ENCODE data around the gene AURKAIP1.
"Not testable (repeated sequence)": the region's sequence is repeated elsewhere in the genome, so short reads cannot be mapped to it uniquely, and the experiment has no call there.

Gene AURKAIP1

DNA sequence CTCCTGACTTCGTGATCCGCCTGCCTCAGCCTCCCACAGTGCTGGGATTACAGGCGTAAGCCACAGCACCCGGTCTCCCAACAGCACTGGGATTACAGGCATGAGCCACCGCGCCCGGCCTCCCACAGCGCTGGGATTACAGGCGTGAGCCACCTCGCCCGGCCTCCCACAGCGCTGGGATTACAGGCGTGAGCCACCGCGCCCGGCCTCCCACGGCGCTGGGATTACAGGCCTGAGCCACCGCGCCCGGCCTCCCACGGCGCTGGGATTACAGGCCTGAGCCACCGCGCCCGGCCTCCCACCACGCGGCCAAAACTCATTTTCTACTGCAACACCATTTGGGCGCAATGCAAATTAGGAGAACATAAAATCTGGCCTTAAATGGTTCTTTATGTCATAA lies 10.3 kb upstream of the AURKAIP1 start:
- not testable (repeated sequence) for DNase-seq

DNA sequence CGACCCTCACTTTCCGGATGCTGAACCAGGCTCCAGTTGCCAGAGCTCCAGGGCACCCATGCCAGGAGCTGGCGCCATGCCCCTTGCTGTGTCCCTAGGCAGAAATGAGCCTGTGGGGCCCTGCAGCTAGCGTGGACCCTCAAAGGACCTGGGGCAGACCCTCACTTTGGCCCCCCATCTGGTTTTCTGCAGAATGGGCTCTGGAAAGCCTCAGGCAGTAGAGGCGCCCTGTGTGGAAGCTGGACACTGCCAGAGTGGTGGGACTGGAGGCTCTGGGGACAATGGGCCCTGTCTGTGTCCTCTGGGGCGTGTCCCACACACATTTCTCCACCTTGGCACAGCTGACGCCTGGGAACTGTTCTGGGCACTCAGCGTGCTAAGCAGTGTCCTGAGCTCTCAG lies 6.3 kb upstream of the AURKAIP1 start:
- no peak for DNase-seq

DNA sequence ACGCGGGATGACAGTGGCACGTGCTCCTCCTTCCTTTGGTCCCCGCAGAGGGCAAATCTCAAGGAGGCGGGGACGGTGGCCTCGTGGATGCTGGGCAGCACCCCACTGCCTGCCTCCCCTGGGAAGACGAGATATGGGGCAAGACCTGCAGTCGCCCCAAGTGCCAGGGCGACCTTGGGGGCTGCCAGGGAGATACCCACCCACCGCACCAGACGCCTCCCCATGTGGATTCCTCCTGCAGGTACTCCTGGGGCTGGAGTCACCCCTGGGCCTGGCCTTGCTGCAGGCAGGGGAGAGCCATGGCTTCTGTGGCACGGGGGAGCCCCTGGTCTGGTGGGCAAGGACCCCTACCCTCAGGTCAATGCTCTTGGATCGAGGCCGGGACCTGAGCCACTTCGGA lies 5.9 kb upstream of the AURKAIP1 start:
- no peak for DNase-seq

DNA sequence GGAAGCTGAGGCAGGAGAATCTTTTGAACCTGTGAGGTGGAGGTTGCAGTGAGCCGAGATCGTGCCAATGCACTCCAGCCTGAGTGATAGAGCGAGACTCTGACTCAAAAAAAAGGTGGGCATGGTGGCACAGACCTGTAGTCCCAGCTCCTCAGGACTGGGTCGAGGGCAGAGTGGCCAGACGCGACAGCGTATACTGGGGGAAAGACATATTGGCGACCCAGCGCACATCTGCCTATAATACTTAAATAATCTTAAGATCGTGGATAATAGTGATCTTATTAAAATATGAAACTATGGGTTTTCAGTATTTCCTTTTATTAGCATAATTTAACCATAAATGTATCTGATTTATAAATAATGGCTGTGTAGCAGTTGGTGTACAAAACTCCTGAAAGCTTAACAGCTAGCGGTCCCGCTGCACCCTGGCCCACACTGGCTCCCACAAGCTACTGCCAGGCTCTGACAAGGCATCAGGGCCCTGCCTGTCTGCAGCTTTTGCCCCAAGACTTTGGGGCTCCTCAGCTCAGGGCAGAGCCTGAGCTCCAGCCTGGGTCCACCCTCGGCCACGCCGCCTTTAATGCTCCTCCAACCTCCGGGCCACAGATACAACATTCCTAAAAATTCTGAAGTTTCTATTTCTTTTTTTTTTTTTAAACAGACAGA lies 2.7 kb upstream of the AURKAIP1 start:
- no peak for DNase-seq

DNA sequence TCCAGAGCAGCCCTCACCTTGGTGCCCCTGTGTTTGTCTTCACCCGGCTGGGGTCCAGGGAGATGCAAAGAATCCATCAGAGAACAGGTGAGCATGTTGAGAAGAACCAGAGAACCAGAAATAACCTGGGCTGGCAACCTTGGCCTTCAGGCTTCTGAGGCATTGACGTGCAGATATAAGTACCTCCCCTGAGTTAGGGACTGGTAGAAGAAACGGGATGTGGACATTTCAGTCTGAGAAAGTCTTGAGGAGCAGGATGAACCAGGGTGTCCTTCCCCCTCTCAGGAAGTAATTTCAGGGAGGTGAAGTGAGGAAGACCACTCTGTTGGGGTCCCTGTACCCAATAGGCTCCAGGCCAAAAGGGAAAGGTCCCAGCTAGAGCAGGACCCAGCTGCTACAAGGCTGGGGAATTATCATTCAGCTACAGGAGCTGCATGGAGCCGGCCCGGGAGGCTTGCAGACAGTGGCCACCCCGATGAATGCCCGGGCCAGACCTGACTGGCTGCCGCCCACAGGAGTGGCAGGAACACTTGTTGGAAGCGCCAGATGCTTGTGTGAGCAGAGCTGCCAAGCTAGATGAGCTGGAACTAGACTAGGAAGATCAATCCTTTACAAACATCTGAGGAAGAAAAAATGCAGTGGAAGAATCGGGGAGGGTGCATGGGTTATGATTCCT lies 1.7 kb upstream of the AURKAIP1 start:
- no peak for DNase-seq

DNA sequence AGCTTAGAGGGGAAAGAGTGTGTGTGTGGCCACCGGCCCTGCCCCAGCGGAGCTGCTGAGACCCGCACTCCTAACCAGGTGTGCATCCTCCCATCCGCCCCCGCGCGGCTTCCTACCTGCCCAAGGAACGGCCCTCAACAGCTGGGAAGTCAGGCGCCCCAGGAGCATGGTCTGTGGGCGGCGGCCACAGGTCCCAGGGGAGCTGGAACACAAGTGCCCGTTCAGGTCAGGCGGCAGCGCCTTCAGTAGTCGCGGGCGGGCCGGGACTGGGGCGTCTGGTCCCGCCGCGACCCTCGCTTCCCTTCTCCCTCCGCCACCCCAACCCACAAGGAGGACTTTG lies 448 bp downstream of the AURKAIP1 start:
- no peak for DNase-seq

DNA sequence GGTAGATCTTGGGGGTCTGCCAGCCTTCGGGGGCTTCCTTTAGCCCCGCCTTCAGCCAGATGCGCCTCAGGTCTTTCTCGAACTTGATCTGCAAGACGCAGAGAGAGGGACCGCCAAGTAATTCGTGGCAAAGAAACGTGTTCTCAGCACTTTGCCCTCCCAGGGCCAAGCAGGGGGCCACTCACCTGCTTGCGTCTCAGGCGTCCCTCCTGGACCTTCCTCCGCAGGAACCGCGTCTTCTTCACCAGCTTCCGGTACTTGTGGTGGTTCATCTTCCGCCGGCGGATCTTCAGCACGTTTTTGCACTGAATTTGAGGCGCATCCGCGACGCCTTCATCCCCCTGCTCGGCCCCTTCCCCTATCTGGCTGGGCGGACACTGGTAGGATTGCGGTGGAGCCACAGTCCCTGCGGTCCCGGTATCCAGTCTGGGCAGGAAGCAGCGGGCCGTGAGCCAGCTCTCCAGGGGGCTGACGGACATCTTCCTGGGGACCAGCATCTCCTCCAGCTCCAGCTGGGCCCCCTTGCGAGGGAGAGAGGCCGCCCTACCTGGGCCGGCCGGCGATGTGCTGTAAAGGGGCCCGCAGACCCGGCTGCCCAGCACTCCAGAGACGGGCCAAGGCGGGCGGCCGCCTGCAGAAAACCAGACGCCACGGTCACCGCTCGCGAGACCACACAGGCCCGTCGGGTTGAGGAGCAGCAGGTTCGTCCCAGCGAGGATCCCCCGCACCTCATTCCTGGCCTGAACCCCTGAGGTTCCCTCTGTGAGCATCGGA lies 1.0 kb downstream of the AURKAIP1 start:
- no peak for DNase-seq

DNA sequence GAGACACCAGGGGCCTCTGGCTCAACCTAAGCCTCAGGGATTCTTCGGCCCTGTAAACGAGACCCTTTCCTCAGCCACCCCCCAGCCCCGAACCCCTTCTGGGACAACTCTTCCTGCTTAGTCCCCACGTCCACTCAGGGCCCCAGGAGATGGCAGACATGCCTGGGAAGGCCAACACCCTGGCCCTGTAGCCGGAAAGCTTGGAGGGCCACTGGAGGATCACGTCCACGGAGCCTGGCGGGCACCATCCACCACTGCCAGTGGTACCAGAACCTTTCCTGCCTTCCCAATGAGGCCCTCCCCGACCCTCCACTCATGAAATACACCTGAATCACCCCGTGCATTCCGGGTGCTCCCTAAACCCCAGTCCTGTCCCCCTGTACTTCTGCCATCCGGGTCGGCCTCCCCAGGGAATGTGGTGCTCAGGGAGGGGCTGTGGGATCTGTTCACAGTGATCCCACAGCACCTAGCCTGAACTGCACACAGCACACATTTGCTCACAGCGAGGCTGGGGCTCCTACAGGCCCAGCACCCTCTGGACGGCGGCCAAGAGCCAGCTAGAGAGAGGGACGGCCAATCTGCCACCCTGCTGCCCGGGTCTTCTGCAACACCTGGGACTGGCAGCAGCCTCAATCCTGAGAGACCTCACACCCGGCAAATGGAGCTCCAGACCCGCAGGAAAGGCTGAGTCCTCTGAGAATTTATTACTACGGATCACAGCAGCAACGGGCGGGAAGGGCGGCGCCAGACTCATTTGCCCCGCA lies 1.8 kb downstream of the AURKAIP1 start:
- DNase-seq, result no peak

DNA sequence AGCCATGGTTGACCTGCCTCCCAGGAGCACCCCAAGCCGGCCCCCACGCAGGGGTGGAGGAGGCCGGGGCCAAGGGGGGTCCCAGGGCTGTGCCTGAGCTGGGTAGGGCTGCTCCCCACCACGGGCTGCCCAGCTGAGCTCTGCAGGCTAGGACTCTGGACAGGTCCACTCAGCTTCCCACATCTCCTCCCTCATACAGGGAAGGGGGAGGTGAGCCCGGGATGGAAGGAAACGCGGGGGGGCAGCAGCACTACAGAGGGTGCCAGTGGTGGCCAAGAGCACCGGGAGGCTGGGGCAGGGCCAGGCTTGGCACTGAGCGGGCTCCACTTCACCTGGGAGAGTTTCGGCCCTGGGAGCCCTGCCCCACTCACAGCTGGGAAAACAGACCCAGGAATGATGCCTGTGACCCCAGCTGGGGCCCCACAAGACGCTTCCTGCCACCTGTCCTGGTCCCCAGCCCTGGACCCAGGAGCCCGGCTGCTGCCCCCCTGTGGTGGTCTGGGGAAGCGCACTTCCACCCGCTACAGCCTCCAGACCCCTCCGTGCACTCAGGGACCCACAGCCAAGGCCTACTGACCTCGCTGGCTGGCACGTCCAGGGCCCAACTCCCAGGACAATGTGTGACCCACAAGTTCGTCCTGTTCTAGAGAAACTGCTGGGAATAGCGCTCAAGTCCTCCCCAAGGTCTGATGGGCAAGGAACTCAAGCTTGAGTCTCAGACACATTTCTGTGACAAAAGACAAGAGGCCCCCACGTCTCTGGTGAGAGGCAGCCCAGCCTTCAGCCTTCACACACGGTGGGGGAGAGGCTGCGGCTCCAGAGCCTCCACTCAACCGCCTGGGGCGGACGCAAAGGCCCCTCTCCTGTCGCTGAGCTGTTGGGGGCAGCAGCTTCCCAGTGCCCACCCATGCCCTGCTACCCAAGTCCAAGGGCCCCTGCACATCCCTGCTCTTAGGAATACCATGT lies 3.0 kb downstream of the AURKAIP1 start:
- DNase-seq, result peak; percentile 54

DNA sequence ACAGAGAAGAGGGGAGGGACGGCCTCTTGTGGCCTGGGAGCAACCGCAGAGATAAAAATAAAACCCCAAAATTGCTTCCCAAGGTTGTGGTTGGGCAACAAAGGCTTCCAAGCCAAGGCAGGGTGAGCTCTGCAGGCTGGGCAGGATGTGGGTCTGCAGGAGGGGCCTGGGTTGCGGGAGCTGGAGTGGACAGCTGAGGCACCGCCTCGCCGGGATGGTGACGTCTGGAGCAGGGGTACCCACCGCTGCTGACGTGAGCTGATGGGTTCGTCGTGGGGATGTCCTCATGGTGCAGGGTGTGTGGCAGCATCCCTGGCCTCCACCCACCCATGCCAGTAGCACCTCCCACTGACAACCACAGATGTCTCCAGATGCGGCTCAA lies 3.7 kb downstream of the AURKAIP1 start:
- no peak for DNase-seq

DNA sequence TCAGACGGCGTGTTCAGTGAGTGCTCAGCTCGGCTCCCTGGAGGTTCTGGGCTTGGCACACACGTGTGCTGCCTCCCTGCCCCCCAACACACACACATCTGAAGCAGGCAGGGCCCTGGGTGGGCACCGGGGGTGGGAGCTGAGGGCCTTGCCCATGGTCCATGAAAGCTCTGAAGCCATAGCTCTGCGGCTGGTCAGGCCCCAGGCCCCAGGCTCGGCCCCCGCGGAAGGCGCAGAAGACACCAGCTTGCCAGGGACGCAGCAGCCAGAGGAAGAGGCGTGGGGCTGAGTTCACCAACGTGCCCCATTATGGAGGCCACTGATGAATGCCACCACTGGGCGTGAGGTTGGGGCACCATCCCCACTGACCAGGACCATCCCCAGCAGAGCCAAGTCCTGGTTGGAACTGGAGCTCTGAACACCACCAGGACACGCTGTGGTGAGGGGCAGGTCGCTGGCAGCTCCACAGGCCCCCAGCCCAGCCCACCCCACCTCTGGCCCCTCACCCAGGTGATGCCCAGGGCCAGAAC lies 4.2 kb downstream of the AURKAIP1 start:
- no peak for DNase-seq

DNA sequence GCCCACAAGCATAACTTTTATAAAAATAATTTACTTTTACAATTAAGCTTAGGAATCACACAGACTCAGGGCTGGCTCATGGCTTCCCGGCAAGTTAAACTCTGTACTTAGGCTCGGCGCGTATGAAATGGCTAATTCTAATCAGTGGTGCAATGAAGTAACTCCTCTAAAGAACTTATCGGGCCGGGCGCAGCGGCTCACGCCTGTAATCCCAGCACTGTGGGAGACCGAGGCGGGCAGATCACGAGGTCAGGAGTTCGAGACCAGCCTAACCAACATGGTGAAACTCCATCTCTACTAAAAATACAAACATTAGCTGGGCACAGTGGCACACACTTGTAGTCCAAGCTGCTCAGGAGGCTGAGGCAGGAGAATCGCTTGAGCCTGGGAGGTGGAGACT lies 4.9 kb downstream of the AURKAIP1 start:
- not testable (repeated sequence) for DNase-seq

DNA sequence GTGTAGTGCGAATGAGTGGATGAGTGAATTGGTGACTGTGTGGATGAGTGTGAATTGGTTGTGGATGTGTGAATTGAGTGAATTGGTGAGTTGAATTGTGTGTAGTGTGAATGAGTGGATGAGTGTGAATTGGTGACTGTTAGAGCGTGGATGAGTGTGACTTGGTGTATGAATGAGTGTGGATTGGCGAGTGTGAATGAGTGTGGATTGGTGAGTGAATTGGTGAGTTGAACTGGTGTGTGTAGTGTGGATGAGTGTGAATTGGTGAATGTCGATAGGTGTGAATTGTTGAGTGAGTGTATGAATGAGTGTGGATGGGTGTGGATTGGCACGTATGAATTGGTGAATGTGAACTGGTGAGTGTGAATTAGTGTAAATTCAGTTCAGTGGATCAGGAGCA lies 7.7 kb downstream of the AURKAIP1 start:
- DNase-seq, result no peak

DNA sequence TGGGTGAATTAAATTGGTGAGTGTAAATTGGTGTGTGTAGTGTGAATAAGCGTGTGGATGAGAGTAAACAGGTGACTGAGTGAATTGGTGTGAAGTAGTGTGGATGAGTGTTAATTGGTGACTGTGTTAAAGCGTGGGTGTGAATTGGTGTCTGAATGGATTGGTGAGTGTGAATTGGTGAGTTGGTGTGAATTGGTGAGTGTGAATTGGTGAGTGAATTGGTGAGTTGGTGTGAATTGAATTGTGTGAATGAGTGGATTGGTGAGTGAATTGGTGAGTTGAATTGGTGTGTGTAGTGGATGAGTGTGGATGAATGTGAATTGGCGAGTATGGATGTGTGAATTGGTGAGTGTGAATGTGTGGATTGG lies 8.3 kb downstream of the AURKAIP1 start:
- no peak for DNase-seq

DNA sequence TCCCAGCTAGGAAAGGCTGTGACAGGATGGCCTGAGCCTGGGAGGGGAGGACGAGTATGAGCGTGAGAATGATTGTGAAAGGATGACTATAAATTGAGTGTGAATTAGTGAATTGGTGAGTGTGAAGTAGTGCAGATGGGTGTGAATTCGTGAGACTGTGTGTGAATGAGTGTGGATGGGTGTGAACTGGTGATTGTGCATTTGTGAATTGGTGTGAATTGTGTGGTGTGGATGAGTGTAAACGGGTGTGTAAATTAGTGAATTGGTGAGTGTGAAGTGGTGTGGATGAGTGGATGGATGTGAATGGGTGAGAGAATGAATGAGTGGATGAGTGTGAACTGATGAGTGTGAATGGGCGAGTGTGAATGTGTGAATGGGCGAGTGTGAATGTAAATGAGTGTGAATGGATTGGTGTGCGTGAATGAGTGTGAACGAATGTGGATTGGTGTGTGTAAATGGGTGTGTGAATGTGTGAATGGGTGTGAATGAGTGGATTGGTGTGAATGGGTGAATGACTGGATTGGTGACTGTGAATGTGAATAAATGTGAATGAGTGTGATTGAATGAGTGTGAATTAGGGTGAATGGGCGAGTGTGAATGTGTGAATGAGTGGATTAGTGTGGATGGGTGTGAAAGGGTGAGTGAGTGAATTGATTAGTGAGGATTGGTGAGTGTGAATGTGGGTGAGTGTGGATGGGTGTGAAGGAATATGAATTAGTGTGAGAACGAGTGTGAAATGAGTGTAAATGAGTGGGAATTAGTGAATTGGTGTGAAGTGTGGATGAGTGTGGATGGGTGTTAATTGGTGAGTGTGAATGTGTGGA lies 8.9 kb downstream of the AURKAIP1 start:
- no peak for DNase-seq

DNA sequence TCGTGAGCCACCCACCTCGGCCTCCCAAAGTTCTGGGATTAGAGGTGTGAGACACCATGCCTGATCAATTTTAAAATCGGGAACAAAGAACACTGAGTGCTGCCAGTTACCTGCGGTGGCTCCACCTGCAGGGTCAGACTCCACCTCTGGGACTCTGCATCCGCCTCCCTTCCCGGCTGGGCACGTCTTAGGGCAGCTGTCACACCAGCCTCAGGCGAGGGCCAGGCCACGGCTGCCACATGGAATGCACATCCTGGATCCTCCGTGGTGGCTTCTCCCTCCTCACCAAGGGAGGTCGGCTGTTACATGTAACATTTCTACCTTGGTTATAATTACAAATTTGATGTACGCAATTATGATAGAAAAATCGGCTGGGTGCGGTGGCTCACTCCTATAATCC lies 10.7 kb downstream of the AURKAIP1 start:
- no peak for DNase-seq

DNA sequence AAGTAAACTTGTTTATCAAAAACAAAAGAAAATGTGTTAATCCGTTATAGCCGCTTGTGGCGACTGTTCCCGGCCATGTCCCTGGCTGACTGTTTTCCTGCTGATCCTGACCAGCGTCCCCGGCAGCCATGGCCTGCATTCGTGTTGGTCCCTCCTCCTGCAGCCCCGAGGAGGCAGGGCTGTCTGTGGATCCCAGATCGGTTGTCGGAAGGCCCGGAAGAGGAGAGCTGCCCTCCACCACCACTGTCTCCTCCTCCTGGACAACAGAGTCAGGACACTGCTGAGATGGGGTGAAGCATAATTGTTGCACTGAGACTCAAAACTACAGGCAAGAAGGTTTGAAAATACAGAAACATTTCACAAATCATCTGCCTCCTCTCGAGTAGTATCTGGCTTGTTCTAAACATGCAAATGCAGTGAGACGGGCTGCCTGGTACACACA lies 13.0 kb downstream of the AURKAIP1 start:
- DNase-seq, result no peak

DNA sequence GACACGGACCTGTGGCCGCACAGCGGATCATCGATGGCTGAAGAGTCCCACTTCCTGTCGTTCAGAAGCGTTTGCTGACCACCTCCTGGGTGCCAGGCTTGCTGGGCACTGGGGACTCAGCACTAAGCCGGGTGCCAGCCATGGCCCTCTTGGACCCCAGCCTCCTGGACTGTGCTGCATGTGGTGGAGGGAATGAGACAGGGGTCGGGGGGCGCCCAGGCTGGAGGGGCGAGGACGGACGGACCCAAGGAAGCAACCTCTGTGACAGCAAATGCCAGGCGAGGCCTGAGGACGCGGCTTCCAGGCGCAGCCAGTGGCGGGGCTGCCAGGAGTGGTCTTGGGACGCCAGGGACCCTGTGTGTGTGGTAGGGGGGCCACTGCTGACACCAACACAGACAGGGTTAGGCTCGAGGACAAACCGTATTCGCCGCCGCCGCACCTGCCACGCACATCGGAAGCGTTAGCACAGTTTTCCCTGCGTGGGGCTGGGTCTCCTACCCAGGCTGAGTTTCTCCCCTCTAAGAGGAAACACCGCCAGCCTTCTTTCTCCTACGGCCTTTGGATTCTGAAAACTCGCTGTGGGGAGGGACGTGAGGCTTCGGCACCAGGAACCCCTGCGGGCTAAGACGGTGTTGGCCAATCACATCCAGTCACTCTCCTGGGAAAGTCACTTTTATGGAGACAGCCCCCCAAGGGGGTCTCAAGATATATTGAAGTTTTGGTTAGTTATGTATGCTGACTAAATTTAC lies 13.6 kb downstream of the AURKAIP1 start:
- no peak for DNase-seq

DNA sequence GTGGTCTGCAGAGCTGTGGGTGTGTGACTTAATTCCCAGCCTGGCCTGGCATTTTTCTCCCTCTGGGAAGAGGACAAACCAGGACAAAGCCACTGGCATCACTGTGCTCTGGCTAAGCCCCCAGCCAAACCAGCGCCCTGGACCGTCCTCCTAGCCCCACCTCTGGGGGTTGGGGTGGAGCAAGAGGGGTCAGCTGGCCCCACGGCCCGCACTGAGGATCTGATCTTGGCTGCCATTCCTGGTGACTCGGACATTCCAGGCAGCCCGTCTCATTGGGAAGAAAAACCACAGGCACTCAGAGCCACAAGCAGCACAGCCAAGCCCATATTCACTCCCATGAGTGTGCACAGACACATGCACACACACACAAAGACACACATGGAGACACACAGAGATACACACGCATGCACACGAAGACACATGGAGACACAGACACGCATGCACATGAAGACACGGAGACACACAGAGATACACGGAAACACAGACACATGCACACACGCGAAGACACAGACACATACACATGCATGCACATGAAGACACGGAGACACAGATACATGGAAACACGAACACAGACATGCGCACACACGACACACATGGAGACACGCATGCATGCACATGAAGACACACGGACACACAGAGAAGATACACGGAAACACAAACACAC lies 14.4 kb downstream of the AURKAIP1 start:
- DNase-seq, result no peak
